Psoas muscle (tissue), 8 donors: ENCODE results near the gene TSPAN5. TPM values are rescaled to one million over a fixed set of nuclear protein-coding genes. Genes with fewer than 3 reads are reported as not detected.

Source experiments
- ATAC-seq, 4 donors: fragments of 200-7000 bp; cut with Tn5 transposase; one replicate each; pipeline ENCODE4 v1.9.1; 2020; ENCODE audit warnings: moderate library complexity in 3 of 4, mild to moderate bottlenecking in 2 of 4
- DNase-seq, 2 donors: peaks; one replicate each; pipeline ENCODE4 v3.0.0-alpha.2; 2020
- H3K27ac ChIP-seq: fragments of 200-600 bp; one replicate; pipeline ENCODE4 v1.8.0; 2022
- H3K27me3 ChIP-seq, 3 donors: fragments of 200-600 bp in 1 of 3; one replicate each; pipeline versions ENCODE4 v1.6.1 to v1.8.0; 2013 to 2022; ENCODE audit warnings: low read length in 2 of 3, mild to moderate bottlenecking in 2 of 3, moderate library complexity in 1 of 3; ENCODE audit not compliant: insufficient read depth in 3 of 3
- H3K36me3 ChIP-seq, 2 donors: fragments of 200-600 bp in 1 of 2; one replicate each; pipeline versions ENCODE4 v1.6.1 to v1.8.0; 2013 to 2022; ENCODE audit warnings: low read depth in 1 of 2, mild to moderate bottlenecking in 1 of 2, moderate library complexity in 1 of 2; ENCODE audit not compliant: insufficient read depth in 1 of 2
- H3K4me1 ChIP-seq: fragments of 200-600 bp; one replicate; pipeline ENCODE4 v1.8.0; 2022
- H3K4me3 ChIP-seq: fragments of 200-600 bp; one replicate; pipeline ENCODE4 v1.8.0; 2022; ENCODE audit warnings: mild to moderate bottlenecking
- H3K9me3 ChIP-seq: fragments of 200-600 bp; one replicate; pipeline ENCODE4 v1.8.0; 2022
- WGBS, 3 donors: extraction: QIAGEN DNeasy Blood & Tissue Kit; methylation state at CpG; one replicate each; pipeline versions ENCODE4 v1.1.6 to v1.1.7; 2013; 5-methylcytosine and 5-hydroxymethylcytosine counted together
- intact Hi-C, 2 donors: fragments of 100-400 bp; cut with DNase I; formaldehyde crosslinking; loops; one replicate each; pipeline versions ENCODE4 v1.11.0 to v1.14.2; 2022
- polyA plus RNA-seq, 3 donors: library from polyadenylated mRNA; stranded (reverse); fragments of 200-250 nt; gene quantifications; one replicate each; pipeline ENCODE4 v1.2.3, GENCODE V29; 2013
- total RNA-seq, 4 donors: library from RNA; stranded (reverse); fragmentation: NEBNext Ultra II Directional in 2 of 4; extraction: Animal tissue kit (Norgen Biotek cat#: 25700) in 2 of 4; gene quantifications; one replicate each; pipeline versions ENCODE4 v1.2.1 to v1.2.4, GENCODE V29; 2021 to 2023
- TF ChIP-seq, protein P1 (sequence below): fragments of 200-600 bp; IDR thresholded peaks from one replicate; pipeline ENCODE4 v1.8.0; 2022; ENCODE audit warnings: antibody characterized with exemption
- donor health status: healthy with polysubstance abuse.
- donor health status: DM: no; HTN: no; CAD: no; lungs with moderate emphysema.
- donor health status: Bipolar disorder and iron deficiency.
- donor health status: healthy.
- donor health status: DM: yes; HTN: yes; CAD: no.
- donor health status: DM: no; HTN: no; CAD: no.
- donor health status: DM: no; HTN: no; CAD: no.
- donor health status: DM: yes; HTN: yes; CAD: no.

Gene TSPAN5
- total and polyA plus RNA-seq, 7 donors = 0.63 to 7.3 (median 3.8) TPM

DNA sequence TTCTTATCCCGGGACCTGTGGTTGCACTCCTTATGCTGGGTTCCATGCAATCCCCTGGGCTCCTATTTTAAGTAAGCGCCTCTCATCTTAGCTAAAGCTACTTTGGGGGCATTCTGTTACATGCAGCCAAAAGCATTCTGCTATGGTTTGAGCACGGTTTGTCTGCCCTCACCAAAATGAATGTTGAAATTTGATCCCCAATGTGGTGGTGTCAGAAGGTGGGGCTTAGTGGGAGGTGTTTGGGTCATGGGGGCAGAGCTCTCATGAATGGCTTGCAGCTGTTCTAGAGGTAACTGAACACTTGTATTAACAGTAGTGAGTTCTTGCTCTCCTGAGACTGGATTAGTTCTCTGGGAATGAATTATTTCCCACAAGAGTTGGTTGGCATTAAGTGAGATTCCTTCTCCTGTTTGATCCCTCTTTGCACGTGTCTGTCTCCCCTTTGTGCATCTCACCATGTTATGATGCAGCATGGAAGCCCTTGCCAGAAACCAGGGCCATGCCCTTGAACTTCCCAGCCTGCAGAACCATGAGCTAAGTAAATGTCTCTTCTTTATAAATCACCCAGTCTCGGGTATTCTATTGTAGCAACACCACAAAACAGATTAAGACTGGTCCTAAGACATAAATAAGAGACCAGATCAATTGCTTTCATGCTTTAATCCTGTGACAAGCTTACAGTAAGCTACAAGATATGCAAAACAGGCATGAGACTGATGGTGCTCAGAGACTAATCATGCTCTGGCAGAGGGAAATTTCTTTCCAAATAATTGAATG, 141.8 kb downstream of the TSPAN5 start:
- WGBS, 3 donors = 59 to 68% (median 61%) methylated on average over 5 of the region's 5 CpGs
- Histone ChIP-seq H3K27ac (no peak overlapping the region), H3K9me3 (no peaks in the 10 kb centered on the region), H3K27me3 (no peaks in the 10 kb centered on the region), H3K4me3 (no peak overlapping the region), H3K36me3 (no peaks in the 10 kb centered on the region), H3K4me1 (no peaks in the 10 kb centered on the region)
- ATAC-seq (no peak), DNase-seq (no peak)
- TF ChIP-seq, protein P1, sequence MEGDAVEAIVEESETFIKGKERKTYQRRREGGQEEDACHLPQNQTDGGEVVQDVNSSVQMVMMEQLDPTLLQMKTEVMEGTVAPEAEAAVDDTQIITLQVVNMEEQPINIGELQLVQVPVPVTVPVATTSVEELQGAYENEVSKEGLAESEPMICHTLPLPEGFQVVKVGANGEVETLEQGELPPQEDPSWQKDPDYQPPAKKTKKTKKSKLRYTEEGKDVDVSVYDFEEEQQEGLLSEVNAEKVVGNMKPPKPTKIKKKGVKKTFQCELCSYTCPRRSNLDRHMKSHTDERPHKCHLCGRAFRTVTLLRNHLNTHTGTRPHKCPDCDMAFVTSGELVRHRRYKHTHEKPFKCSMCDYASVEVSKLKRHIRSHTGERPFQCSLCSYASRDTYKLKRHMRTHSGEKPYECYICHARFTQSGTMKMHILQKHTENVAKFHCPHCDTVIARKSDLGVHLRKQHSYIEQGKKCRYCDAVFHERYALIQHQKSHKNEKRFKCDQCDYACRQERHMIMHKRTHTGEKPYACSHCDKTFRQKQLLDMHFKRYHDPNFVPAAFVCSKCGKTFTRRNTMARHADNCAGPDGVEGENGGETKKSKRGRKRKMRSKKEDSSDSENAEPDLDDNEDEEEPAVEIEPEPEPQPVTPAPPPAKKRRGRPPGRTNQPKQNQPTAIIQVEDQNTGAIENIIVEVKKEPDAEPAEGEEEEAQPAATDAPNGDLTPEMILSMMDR = no peak
- intact Hi-C loops = no loop called here

DNA sequence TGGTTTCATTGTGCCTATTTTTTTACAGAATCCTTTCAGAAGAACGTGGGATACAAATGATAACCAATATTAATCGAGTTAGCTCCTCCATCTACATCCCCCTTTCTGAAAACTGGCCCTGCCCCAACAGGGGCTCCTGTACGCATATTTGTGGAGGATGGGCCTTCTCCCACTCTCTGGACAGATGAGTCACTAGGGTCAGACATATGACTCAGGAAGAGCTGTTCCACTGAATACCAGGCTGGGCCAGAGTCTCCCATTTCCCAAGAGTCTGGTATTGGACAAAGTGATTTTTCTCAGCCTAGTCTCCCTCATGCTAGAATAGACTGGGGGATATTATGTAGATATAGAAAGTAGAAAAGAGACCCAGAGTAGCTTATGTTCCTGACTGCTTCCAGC, 142.4 kb downstream of the TSPAN5 start:
- WGBS, 3 donors = 85 to 92% (median 88%) methylated on average over 3 of the region's 3 CpGs
- H3K9me3 ChIP-seq = no peaks in the 10 kb centered on the region
- no peak overlapping the region for H3K4me3 ChIP-seq
- H3K36me3 ChIP-seq = no peaks in the 10 kb centered on the region
- DNase-seq (no peak), ATAC-seq (peak in 1 of 4 donors; percentile 30)
- intact Hi-C loops = no loop called here
- TF ChIP-seq, protein P1 = no peak
- H3K4me1 ChIP-seq = no peaks in the 10 kb centered on the region
- no peak overlapping the region for H3K27ac ChIP-seq
- no peaks in the 10 kb centered on the region for H3K27me3 ChIP-seq

DNA sequence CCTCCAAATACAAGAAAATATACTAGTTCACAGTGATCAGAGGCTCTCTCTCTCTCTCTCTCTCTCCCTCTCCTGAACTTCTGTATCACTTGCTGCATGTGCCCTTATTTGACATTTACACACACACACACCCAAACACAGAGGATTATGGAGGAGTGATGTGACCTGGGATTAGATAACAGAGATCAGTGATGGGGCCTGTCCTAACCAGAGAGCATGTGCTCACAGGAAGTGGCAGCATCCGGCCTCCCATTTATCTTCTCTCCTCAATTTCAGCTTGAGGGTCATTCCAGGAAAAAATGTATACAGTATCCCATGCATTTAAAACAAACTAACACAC, 143.0 kb downstream of the TSPAN5 start:
- ATAC-seq = no peak
- 38 to 56% (median 46%) methylated on average over 1 of the region's 1 CpG for WGBS, 3 donors
- intact Hi-C loops = no loop called here
- Histone ChIP-seq H3K4me3 (no peak overlapping the region), H3K27me3 (no peaks in the 10 kb centered on the region), H3K4me1 (no peaks in the 10 kb centered on the region), H3K9me3 (no peaks in the 10 kb centered on the region), H3K36me3 (no peaks in the 10 kb centered on the region), H3K27ac (no peak overlapping the region)
- TF ChIP-seq, protein P1 = no peak
- no peak for DNase-seq

DNA sequence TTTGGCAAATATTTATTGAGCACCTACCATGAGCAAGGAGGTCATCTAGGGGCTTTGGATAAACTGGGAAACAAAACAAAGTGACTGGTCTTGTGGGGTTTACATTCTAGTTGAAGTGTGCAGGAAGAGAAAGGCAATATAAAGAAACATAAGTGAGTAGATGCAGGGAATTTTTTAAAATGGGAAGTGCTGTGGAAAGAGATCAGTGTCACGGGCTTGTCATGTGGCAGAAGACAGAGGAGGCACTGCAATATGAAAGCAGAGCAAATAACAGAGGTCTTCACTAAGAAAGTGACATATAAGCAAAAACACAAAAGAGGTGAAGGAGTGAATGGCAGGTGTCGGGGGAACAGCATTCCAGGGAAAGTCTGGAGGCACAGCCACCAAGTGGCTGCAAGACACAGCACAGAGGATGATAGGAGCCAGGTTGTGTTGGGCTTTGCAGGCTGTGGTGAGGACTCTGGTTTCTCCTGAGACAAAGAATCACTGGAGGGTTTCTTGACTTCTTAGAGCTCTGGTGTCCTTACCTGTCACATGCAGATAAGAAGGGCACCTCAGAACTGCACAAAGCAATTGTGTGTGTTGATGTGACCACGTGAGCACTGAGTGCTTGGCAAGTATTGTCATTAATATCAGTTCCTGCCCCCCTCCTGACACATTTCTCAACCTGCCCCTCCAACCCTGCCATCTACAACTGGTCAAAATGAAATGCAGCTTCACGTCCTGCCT, 143.5 kb downstream of the TSPAN5 start:
- intact Hi-C loops = no loop called here
- Histone ChIP-seq H3K4me3 (no peak overlapping the region), H3K4me1 (no peaks in the 10 kb centered on the region), H3K27me3 (no peaks in the 10 kb centered on the region), H3K9me3 (no peaks in the 10 kb centered on the region), H3K27ac (no peak overlapping the region), H3K36me3 (no peaks in the 10 kb centered on the region)
- TF ChIP-seq, protein P1 = no peak
- ATAC-seq (no peak), DNase-seq (no peak)
- WGBS, 3 donors = 83 to 89% (median 85%) methylated on average over 4 of the region's 4 CpGs
